H9 (cell line): ENCODE measurements around the gene TSHB. TPM values are rescaled to one million over a fixed set of nuclear protein-coding genes. Genes with fewer than 3 reads are reported as not detected.

Experiments
- DNase-seq: peaks from one replicate; pipeline ENCODE4 v3.0.0-alpha.2; 2017
- H2AFZ ChIP-seq: one replicate; pipeline ENCODE4 v1.6.1; 2013; ENCODE audit warnings: mild to moderate bottlenecking, low read length, control low read depth, moderate library complexity
- H2AK5ac ChIP-seq: 2 replicates; pipeline ENCODE4 v1.6.1; 2013; ENCODE audit warnings: low read length, control low read depth, mixed read lengths; ENCODE audit not compliant: insufficient read length
- H2BK120ac ChIP-seq: one replicate; pipeline ENCODE4 v1.6.1; 2013; ENCODE audit warnings: low read depth, mild to moderate bottlenecking, low read length, control low read depth, inconsistent platforms; ENCODE audit not compliant: poor library complexity, severe bottlenecking
- H2BK12ac ChIP-seq: 2 replicates; pipeline ENCODE4 v1.6.1; 2013; ENCODE audit warnings: low read length, control low read depth, mixed read lengths, low read depth; ENCODE audit not compliant: insufficient read length
- H2BK15ac ChIP-seq: 2 replicates; pipeline ENCODE4 v1.6.1; 2013; ENCODE audit warnings: low read depth, low read length, control low read depth
- H2BK20ac ChIP-seq: one replicate; pipeline ENCODE4 v1.6.1; 2013; ENCODE audit warnings: low read depth, mild to moderate bottlenecking, low read length, control low read depth, inconsistent platforms; ENCODE audit not compliant: poor library complexity, severe bottlenecking
- H2BK5ac ChIP-seq: 2 replicates; pipeline ENCODE4 v1.6.1; 2013; ENCODE audit warnings: low read length, control low read depth, mixed read lengths; ENCODE audit not compliant: insufficient read length
- H3K14ac ChIP-seq: 2 replicates; pipeline ENCODE4 v1.6.1; 2013; ENCODE audit warnings: low read length, control low read depth; ENCODE audit not compliant: insufficient read depth
- H3K18ac ChIP-seq: 2 replicates; pipeline ENCODE4 v1.6.1; 2013; ENCODE audit warnings: low read depth, mild to moderate bottlenecking, mixed read lengths, low read length, control low read depth; ENCODE audit not compliant: insufficient read length
- H3K23ac ChIP-seq: 2 replicates; pipeline ENCODE4 v1.6.1; 2013; ENCODE audit warnings: low read length, control low read depth, mixed read lengths, low read depth; ENCODE audit not compliant: insufficient read length
- H3K23me2 ChIP-seq: 2 replicates; pipeline ENCODE4 v1.6.1; 2013; ENCODE audit warnings: low read depth, mild to moderate bottlenecking, mixed read lengths, low read length, control low read depth; ENCODE audit not compliant: insufficient read length, poor library complexity, severe bottlenecking
- H3K27ac ChIP-seq: 2 replicates; pipeline ENCODE4 v1.5.1; 2013; ENCODE audit warnings: low read length, control low read depth, mixed read lengths, low read depth; ENCODE audit not compliant: insufficient read length
- H3K27me3 ChIP-seq: 2 replicates; pipeline ENCODE4 v1.6.1; 2013; ENCODE audit warnings: low read length, control low read depth, inconsistent platforms; ENCODE audit not compliant: insufficient read depth
- H3K4ac ChIP-seq: 2 replicates; pipeline ENCODE4 v1.6.1; 2013; ENCODE audit warnings: low read depth, mild to moderate bottlenecking, control low read depth, inconsistent platforms, low read length, moderate library complexity
- H3K4me1 ChIP-seq: 2 replicates; pipeline ENCODE4 v1.6.1; 2013; ENCODE audit warnings: low read length, control low read depth, inconsistent platforms; ENCODE audit not compliant: insufficient read depth
- H3K4me2 ChIP-seq: 2 replicates; pipeline ENCODE4 v1.6.1; 2013; ENCODE audit warnings: low read length, control low read depth, mixed read lengths; ENCODE audit not compliant: insufficient read length, insufficient read depth
- H3K56ac ChIP-seq: 2 replicates; pipeline ENCODE4 v1.6.1; 2013; ENCODE audit warnings: low read depth, mild to moderate bottlenecking, mixed read lengths, low read length, control low read depth; ENCODE audit not compliant: insufficient read length
- H3K79me1 ChIP-seq: 2 replicates; pipeline ENCODE4 v1.6.1; 2013; ENCODE audit warnings: low read depth, mild to moderate bottlenecking, moderate library complexity, low read length, control low read depth, inconsistent platforms; ENCODE audit not compliant: insufficient read depth, poor library complexity, severe bottlenecking
- H3K79me2 ChIP-seq: 2 replicates; pipeline ENCODE4 v1.6.1; 2013; ENCODE audit warnings: low read length, control low read depth, inconsistent platforms; ENCODE audit not compliant: insufficient read depth
- H3K9ac ChIP-seq: 2 replicates; pipeline ENCODE4 v1.6.1; 2013; ENCODE audit warnings: low read length, control low read depth, mixed read lengths; ENCODE audit not compliant: insufficient read length; ENCODE audit errors: extremely low read depth
- H3K9me3 ChIP-seq: one replicate; pipeline ENCODE4 v1.6.1; 2013; ENCODE audit warnings: low read depth, low read length, inconsistent platforms; ENCODE audit not compliant: control insufficient read depth
- H3T11ph ChIP-seq: one replicate; pipeline ENCODE4 v1.6.1; 2013; ENCODE audit warnings: mild to moderate bottlenecking, low read length, control low read depth, inconsistent platforms
- H4K20me1 ChIP-seq: one replicate; pipeline ENCODE4 v1.6.1; 2013; ENCODE audit not compliant: control insufficient read depth, insufficient read length, insufficient read depth
- H4K5ac ChIP-seq: 2 replicates; pipeline ENCODE4 v1.6.1; 2013; ENCODE audit warnings: low read depth, mild to moderate bottlenecking, mixed read lengths, low read length, control low read depth; ENCODE audit not compliant: insufficient read length
- H4K8ac ChIP-seq: replicated peaks from 2 replicates; pipeline ENCODE4 v1.6.1; 2013; ENCODE audit warnings: low read length, control low read depth, mixed read lengths, low read depth; ENCODE audit not compliant: insufficient read length
- H4K91ac ChIP-seq: 2 replicates; pipeline ENCODE4 v1.6.1; 2013; ENCODE audit warnings: low read depth, mild to moderate bottlenecking, moderate library complexity, mixed read lengths, low read length, control low read depth; ENCODE audit not compliant: insufficient read length
- H3K27ac Mint-ChIP-seq, 3 experiments: 2 replicates in 2 of 3; 3 replicates in 1 of 3; pipeline ENCODE4 v1.8.0; 2020 to 2021; ENCODE audit warnings: mixed read lengths in 3 of 3, mild to moderate bottlenecking in 1 of 3, moderate library complexity in 1 of 3
- H3K27me3 Mint-ChIP-seq: 2 replicates; pipeline ENCODE4 v1.8.0; 2021; ENCODE audit warnings: low read depth, mild to moderate bottlenecking, moderate library complexity, mixed read lengths
- H3K36me3 Mint-ChIP-seq, 3 experiments: 2 replicates in 2 of 3; 3 replicates in 1 of 3; pipeline ENCODE4 v1.8.0; 2020 to 2021; ENCODE audit warnings: low read depth in 3 of 3, mixed read lengths in 3 of 3; ENCODE audit not compliant: insufficient read depth in 1 of 3
- H3K4me1 Mint-ChIP-seq, 2 experiments: 2 replicates each; pipeline ENCODE4 v1.8.0; 2020; ENCODE audit warnings: mixed read lengths in 2 of 2
- H3K4me3 Mint-ChIP-seq, 2 experiments: 2 replicates in 1 of 2; 3 replicates in 1 of 2; pipeline ENCODE4 v1.8.0; 2020 to 2021; ENCODE audit warnings: mild to moderate bottlenecking in 2 of 2, mixed read lengths in 2 of 2, moderate library complexity in 1 of 2
- H3K9me3 Mint-ChIP-seq, 2 experiments: 2 replicates in 1 of 2; 3 replicates in 1 of 2; pipeline ENCODE4 v1.8.0; 2020; ENCODE audit warnings: mild to moderate bottlenecking in 2 of 2, mixed read lengths in 2 of 2, moderate library complexity in 1 of 2
- CTCF ChIP-seq: fragments of 200-600 bp; sonication (generic); conservative IDR thresholded peaks from 3 replicates; pipeline ENCODE4 v1.8.0; 2021; ENCODE audit warnings: antibody characterized with exemption, mild to moderate bottlenecking
- WGBS: extraction: QIAGEN DNeasy Blood & Tissue Kit; methylation state at CpG from one replicate; pipeline ENCODE4 v1.1.7; 2013; ENCODE audit warnings: missing lambda C conversion rate, low lambda C conversion rate, mixed read lengths; ENCODE audit not compliant: insufficient read length; ENCODE audit errors: extremely low coverage; 5-methylcytosine and 5-hydroxymethylcytosine counted together
- total RNA-seq: library from RNA; stranded (reverse); gene quantifications from 2 replicates; pipeline ENCODE4 v1.2.1, GENCODE V29; 2021

TSHB gene
- total RNA-seq, 1 experiment from 2014 or later = not detected

- H2BK12ac ChIP-seq = no peak overlapping the region
- no peak overlapping the region for H3K56ac ChIP-seq
- WGBS = no CpG with 5 or more reads among the region's 4 CpGs
- no peak overlapping the region for H2BK120ac ChIP-seq
- no peaks in the 10 kb centered on the region for H3K79me2 ChIP-seq
- no peak for TF ChIP-seq CTCF
- Mint-ChIP-seq H3K27me3 (no peaks in the 10 kb centered on the region), H3K9me3 (no peaks in the 10 kb centered on the region), H3K36me3 (no peaks in the 10 kb centered on the region), H3K4me1 (peaks cover 0 to 3% of the 10 kb centered on the region in 2 experiments; a peak in 3 of 4 replicates), H3K4me3 (no peak overlapping the region), H3K27ac (peak overlapping the region in 2 of 3 experiments; percentile 7 to 83; a peak in 2 of 7 replicates)
- H4K5ac ChIP-seq = no peak overlapping the region
- H3K4me2 ChIP-seq = no peak overlapping the region
- H2AFZ ChIP-seq = no peak overlapping the region
- no peak overlapping the region for H2BK20ac ChIP-seq
- H4K8ac ChIP-seq = no peak overlapping the region
- no peak overlapping the region for H2BK15ac ChIP-seq
- H3K14ac ChIP-seq = no peak overlapping the region
- DNase-seq = no peak
- no peaks in the 10 kb centered on the region for H3K79me1 ChIP-seq
- no peak overlapping the region for H3T11ph ChIP-seq
- H2AK5ac ChIP-seq = no peak overlapping the region
- H3K9me3 ChIP-seq = no peaks in the 10 kb centered on the region
- H3K9ac ChIP-seq = no peak overlapping the region
- H3K27ac ChIP-seq = no peak overlapping the region
- no peaks in the 10 kb centered on the region for H3K4me1 ChIP-seq
- no peak overlapping the region for H3K18ac ChIP-seq
- no peak overlapping the region for H4K91ac ChIP-seq
- H3K23me2 ChIP-seq = no peaks in the 10 kb centered on the region
- H3K27me3 ChIP-seq = no peaks in the 10 kb centered on the region
- H2BK5ac ChIP-seq = no peak overlapping the region
- H3K23ac ChIP-seq = no peak overlapping the region
- no peak overlapping the region for H3K4ac ChIP-seq
- H4K20me1 ChIP-seq = no peaks in the 10 kb centered on the region
Observed at GRCh38 chr1:115076384-115076915, 46.8 kb downstream of the TSHB start.
